Endothelial cell of umbilical vein (primary cell): ENCODE measurements around the gene TAOK1.

Source experiments
- CTCF ChIP-seq, 2 donors: IDR thresholded peaks; 1 replicate in 1 of 2; 2 replicates in 1 of 2; pipeline ENCODE4 v1.5.1; 2011; ENCODE audit warnings: low read length in 2 of 2, mild to moderate bottlenecking in 2 of 2, moderate library complexity in 2 of 2, control low read depth in 1 of 2, inconsistent platforms in 1 of 2, low read depth in 1 of 2; ENCODE audit not compliant: insufficient read depth in 1 of 2; ENCODE audit errors: extremely low read depth in 1 of 2
- GATA2 ChIP-seq: IDR thresholded peaks from 2 replicates; pipeline ENCODE4 v1.7.0; 2011; ENCODE audit warnings: low read depth, mild to moderate bottlenecking, moderate library complexity, mixed read lengths, low read length; ENCODE audit not compliant: insufficient read length, insufficient read depth
- JUN ChIP-seq: IDR thresholded peaks from 2 replicates; pipeline ENCODE4 v1.6.1; 2011; ENCODE audit warnings: borderline replicate concordance, low read depth; ENCODE audit not compliant: insufficient read length, insufficient read depth
- POLR2A ChIP-seq: IDR thresholded peaks from 2 replicates; pipeline ENCODE4 v1.6.1; 2012; ENCODE audit warnings: low read depth, mild to moderate bottlenecking, control low read depth, low read length
- POLR2AphosphoS5 ChIP-seq: IDR thresholded peaks from 2 replicates; pipeline ENCODE4 v1.6.1; 2012; ENCODE audit warnings: low read depth, mild to moderate bottlenecking, control low read depth, low read length, moderate library complexity; ENCODE audit not compliant: insufficient read depth
- TF ChIP-seq, protein P1 (sequence below): IDR thresholded peaks from 2 replicates; pipeline ENCODE4 v1.6.1; 2011; ENCODE audit not compliant: insufficient read depth, insufficient read length

DNA sequence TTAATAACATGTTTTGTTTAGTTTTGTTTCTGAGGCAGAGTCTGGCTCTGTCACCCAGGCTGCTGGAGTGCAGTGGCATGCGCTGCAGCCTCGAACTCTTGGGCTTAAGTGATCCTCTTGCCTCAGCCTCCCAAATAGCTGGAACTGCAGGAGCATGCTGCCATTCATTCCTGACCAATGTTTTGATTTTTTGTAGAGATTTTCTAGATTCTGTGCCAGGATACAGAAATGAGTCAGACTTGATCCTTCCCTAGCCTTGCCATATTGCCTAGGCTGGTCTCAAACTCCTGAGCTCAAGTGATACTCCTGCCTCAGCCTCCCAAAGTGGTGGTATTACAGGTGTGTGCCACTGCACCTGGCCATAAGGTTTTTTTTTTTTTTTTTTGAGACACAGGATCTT lies 17.7 kb downstream of the TAOK1 start:
- TF ChIP-seq CTCF (IDR thresholded peaks at IDR 0.05; ENCODE audit: extremely low read depth in 1 of 2, insufficient read depth in 1 of 2, low read depth in 1 of 2, low read length in 2 of 2) (no peak), POLR2A (no peak), GATA2 (no peak), POLR2AphosphoS5 (no peak), JUN (no peak)
- TF ChIP-seq, protein P1, sequence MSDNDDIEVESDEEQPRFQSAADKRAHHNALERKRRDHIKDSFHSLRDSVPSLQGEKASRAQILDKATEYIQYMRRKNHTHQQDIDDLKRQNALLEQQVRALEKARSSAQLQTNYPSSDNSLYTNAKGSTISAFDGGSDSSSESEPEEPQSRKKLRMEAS = no peak
